H9 (cell line): ENCODE measurements around the gene RNF220. TPM values are rescaled to one million over a fixed set of nuclear protein-coding genes. Genes with fewer than 3 reads are reported as not detected.

Experiments
- DNase-seq: peaks from one replicate; pipeline ENCODE4 v3.0.0-alpha.2; 2017
- H2AFZ ChIP-seq: one replicate; pipeline ENCODE4 v1.6.1; 2013; ENCODE audit warnings: mild to moderate bottlenecking, low read length, control low read depth, moderate library complexity
- H2AK5ac ChIP-seq: 2 replicates; pipeline ENCODE4 v1.6.1; 2013; ENCODE audit warnings: low read length, control low read depth, mixed read lengths; ENCODE audit not compliant: insufficient read length
- H2BK120ac ChIP-seq: one replicate; pipeline ENCODE4 v1.6.1; 2013; ENCODE audit warnings: low read depth, mild to moderate bottlenecking, low read length, control low read depth, inconsistent platforms; ENCODE audit not compliant: poor library complexity, severe bottlenecking
- H2BK12ac ChIP-seq: 2 replicates; pipeline ENCODE4 v1.6.1; 2013; ENCODE audit warnings: low read length, control low read depth, mixed read lengths, low read depth; ENCODE audit not compliant: insufficient read length
- H2BK15ac ChIP-seq: 2 replicates; pipeline ENCODE4 v1.6.1; 2013; ENCODE audit warnings: low read depth, low read length, control low read depth
- H2BK20ac ChIP-seq: one replicate; pipeline ENCODE4 v1.6.1; 2013; ENCODE audit warnings: low read depth, mild to moderate bottlenecking, low read length, control low read depth, inconsistent platforms; ENCODE audit not compliant: poor library complexity, severe bottlenecking
- H2BK5ac ChIP-seq: 2 replicates; pipeline ENCODE4 v1.6.1; 2013; ENCODE audit warnings: low read length, control low read depth, mixed read lengths; ENCODE audit not compliant: insufficient read length
- H3K14ac ChIP-seq: 2 replicates; pipeline ENCODE4 v1.6.1; 2013; ENCODE audit warnings: low read length, control low read depth; ENCODE audit not compliant: insufficient read depth
- H3K18ac ChIP-seq: 2 replicates; pipeline ENCODE4 v1.6.1; 2013; ENCODE audit warnings: low read depth, mild to moderate bottlenecking, mixed read lengths, low read length, control low read depth; ENCODE audit not compliant: insufficient read length
- H3K23ac ChIP-seq: 2 replicates; pipeline ENCODE4 v1.6.1; 2013; ENCODE audit warnings: low read length, control low read depth, mixed read lengths, low read depth; ENCODE audit not compliant: insufficient read length
- H3K23me2 ChIP-seq: 2 replicates; pipeline ENCODE4 v1.6.1; 2013; ENCODE audit warnings: low read depth, mild to moderate bottlenecking, mixed read lengths, low read length, control low read depth; ENCODE audit not compliant: insufficient read length, poor library complexity, severe bottlenecking
- H3K27ac ChIP-seq: 2 replicates; pipeline ENCODE4 v1.5.1; 2013; ENCODE audit warnings: low read length, control low read depth, mixed read lengths, low read depth; ENCODE audit not compliant: insufficient read length
- H3K27me3 ChIP-seq: 2 replicates; pipeline ENCODE4 v1.6.1; 2013; ENCODE audit warnings: low read length, control low read depth, inconsistent platforms; ENCODE audit not compliant: insufficient read depth
- H3K4ac ChIP-seq: 2 replicates; pipeline ENCODE4 v1.6.1; 2013; ENCODE audit warnings: low read depth, mild to moderate bottlenecking, control low read depth, inconsistent platforms, low read length, moderate library complexity
- H3K4me1 ChIP-seq: 2 replicates; pipeline ENCODE4 v1.6.1; 2013; ENCODE audit warnings: low read length, control low read depth, inconsistent platforms; ENCODE audit not compliant: insufficient read depth
- H3K4me2 ChIP-seq: 2 replicates; pipeline ENCODE4 v1.6.1; 2013; ENCODE audit warnings: low read length, control low read depth, mixed read lengths; ENCODE audit not compliant: insufficient read length, insufficient read depth
- H3K56ac ChIP-seq: 2 replicates; pipeline ENCODE4 v1.6.1; 2013; ENCODE audit warnings: low read depth, mild to moderate bottlenecking, mixed read lengths, low read length, control low read depth; ENCODE audit not compliant: insufficient read length
- H3K79me1 ChIP-seq: 2 replicates; pipeline ENCODE4 v1.6.1; 2013; ENCODE audit warnings: low read depth, mild to moderate bottlenecking, moderate library complexity, low read length, control low read depth, inconsistent platforms; ENCODE audit not compliant: insufficient read depth, poor library complexity, severe bottlenecking
- H3K79me2 ChIP-seq: 2 replicates; pipeline ENCODE4 v1.6.1; 2013; ENCODE audit warnings: low read length, control low read depth, inconsistent platforms; ENCODE audit not compliant: insufficient read depth
- H3K9ac ChIP-seq: 2 replicates; pipeline ENCODE4 v1.6.1; 2013; ENCODE audit warnings: low read length, control low read depth, mixed read lengths; ENCODE audit not compliant: insufficient read length; ENCODE audit errors: extremely low read depth
- H3K9me3 ChIP-seq: one replicate; pipeline ENCODE4 v1.6.1; 2013; ENCODE audit warnings: low read depth, low read length, inconsistent platforms; ENCODE audit not compliant: control insufficient read depth
- H3T11ph ChIP-seq: one replicate; pipeline ENCODE4 v1.6.1; 2013; ENCODE audit warnings: mild to moderate bottlenecking, low read length, control low read depth, inconsistent platforms
- H4K20me1 ChIP-seq: one replicate; pipeline ENCODE4 v1.6.1; 2013; ENCODE audit not compliant: control insufficient read depth, insufficient read length, insufficient read depth
- H4K5ac ChIP-seq: 2 replicates; pipeline ENCODE4 v1.6.1; 2013; ENCODE audit warnings: low read depth, mild to moderate bottlenecking, mixed read lengths, low read length, control low read depth; ENCODE audit not compliant: insufficient read length
- H4K8ac ChIP-seq: replicated peaks from 2 replicates; pipeline ENCODE4 v1.6.1; 2013; ENCODE audit warnings: low read length, control low read depth, mixed read lengths, low read depth; ENCODE audit not compliant: insufficient read length
- H4K91ac ChIP-seq: 2 replicates; pipeline ENCODE4 v1.6.1; 2013; ENCODE audit warnings: low read depth, mild to moderate bottlenecking, moderate library complexity, mixed read lengths, low read length, control low read depth; ENCODE audit not compliant: insufficient read length
- H3K27ac Mint-ChIP-seq, 3 experiments: 2 replicates in 2 of 3; 3 replicates in 1 of 3; pipeline ENCODE4 v1.8.0; 2020 to 2021; ENCODE audit warnings: mixed read lengths in 3 of 3, mild to moderate bottlenecking in 1 of 3, moderate library complexity in 1 of 3
- H3K27me3 Mint-ChIP-seq: 2 replicates; pipeline ENCODE4 v1.8.0; 2021; ENCODE audit warnings: low read depth, mild to moderate bottlenecking, moderate library complexity, mixed read lengths
- H3K36me3 Mint-ChIP-seq, 3 experiments: 2 replicates in 2 of 3; 3 replicates in 1 of 3; pipeline ENCODE4 v1.8.0; 2020 to 2021; ENCODE audit warnings: low read depth in 3 of 3, mixed read lengths in 3 of 3; ENCODE audit not compliant: insufficient read depth in 1 of 3
- H3K4me1 Mint-ChIP-seq, 2 experiments: 2 replicates each; pipeline ENCODE4 v1.8.0; 2020; ENCODE audit warnings: mixed read lengths in 2 of 2
- H3K4me3 Mint-ChIP-seq, 2 experiments: 2 replicates in 1 of 2; 3 replicates in 1 of 2; pipeline ENCODE4 v1.8.0; 2020 to 2021; ENCODE audit warnings: mild to moderate bottlenecking in 2 of 2, mixed read lengths in 2 of 2, moderate library complexity in 1 of 2
- H3K9me3 Mint-ChIP-seq, 2 experiments: 2 replicates in 1 of 2; 3 replicates in 1 of 2; pipeline ENCODE4 v1.8.0; 2020; ENCODE audit warnings: mild to moderate bottlenecking in 2 of 2, mixed read lengths in 2 of 2, moderate library complexity in 1 of 2
- WGBS: extraction: QIAGEN DNeasy Blood & Tissue Kit; methylation state at CpG from one replicate; pipeline ENCODE4 v1.1.7; 2013; ENCODE audit warnings: missing lambda C conversion rate, low lambda C conversion rate, mixed read lengths; ENCODE audit not compliant: insufficient read length; ENCODE audit errors: extremely low coverage; 5-methylcytosine and 5-hydroxymethylcytosine counted together
- total RNA-seq: library from RNA; stranded (reverse); gene quantifications from 2 replicates; pipeline ENCODE4 v1.2.1, GENCODE V29; 2021
- TF ChIP-seq, protein P1 (sequence below): fragments of 200-600 bp; sonication (generic); conservative IDR thresholded peaks from 3 replicates; pipeline ENCODE4 v1.8.0; 2021; ENCODE audit warnings: antibody characterized with exemption, mild to moderate bottlenecking

The RNF220 gene
- total RNA-seq, 1 experiment from 2014 or later = 109 TPM

DNA sequence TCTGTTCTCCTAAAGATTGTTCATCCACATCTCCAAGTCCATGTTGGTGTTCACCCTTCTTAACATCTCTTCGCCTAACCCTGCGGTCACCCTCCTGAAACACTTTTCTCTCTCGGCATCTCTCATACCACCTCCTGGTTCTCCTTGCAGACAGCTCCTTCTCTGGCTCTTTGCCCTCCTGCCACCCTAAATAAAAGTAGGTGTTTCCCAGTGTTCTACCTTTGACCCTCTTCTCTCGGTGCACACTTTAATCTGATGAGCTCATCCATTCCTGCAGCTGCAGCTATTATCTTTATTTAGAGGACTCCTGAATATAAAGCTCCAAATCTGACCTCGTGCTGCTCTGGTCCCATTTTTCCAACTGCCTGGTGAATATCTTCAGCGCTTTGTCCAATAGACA, 142.3 kb downstream of the RNF220 start:
- TF ChIP-seq, protein P1, sequence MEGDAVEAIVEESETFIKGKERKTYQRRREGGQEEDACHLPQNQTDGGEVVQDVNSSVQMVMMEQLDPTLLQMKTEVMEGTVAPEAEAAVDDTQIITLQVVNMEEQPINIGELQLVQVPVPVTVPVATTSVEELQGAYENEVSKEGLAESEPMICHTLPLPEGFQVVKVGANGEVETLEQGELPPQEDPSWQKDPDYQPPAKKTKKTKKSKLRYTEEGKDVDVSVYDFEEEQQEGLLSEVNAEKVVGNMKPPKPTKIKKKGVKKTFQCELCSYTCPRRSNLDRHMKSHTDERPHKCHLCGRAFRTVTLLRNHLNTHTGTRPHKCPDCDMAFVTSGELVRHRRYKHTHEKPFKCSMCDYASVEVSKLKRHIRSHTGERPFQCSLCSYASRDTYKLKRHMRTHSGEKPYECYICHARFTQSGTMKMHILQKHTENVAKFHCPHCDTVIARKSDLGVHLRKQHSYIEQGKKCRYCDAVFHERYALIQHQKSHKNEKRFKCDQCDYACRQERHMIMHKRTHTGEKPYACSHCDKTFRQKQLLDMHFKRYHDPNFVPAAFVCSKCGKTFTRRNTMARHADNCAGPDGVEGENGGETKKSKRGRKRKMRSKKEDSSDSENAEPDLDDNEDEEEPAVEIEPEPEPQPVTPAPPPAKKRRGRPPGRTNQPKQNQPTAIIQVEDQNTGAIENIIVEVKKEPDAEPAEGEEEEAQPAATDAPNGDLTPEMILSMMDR = no peak
- Histone ChIP-seq H3K56ac (no peak overlapping the region), H3K14ac (no peak overlapping the region), H3K18ac (no peak overlapping the region), H4K8ac (no peak overlapping the region), H3K4me1 (peaks cover 11% of the 10 kb centered on the region; the same call in 1 of the 2 replicates), H3K4ac (no peak overlapping the region), H3K23me2 (no peaks in the 10 kb centered on the region), H3K27me3 (no peaks in the 10 kb centered on the region; the same call in 1 of the 2 replicates), H3K79me1 (no peaks in the 10 kb centered on the region), H2BK120ac (no peak overlapping the region), H3K9ac (no peak overlapping the region), H3K4me2 (no peak overlapping the region), H2BK15ac (no peak overlapping the region), H2AK5ac (no peak overlapping the region), H3T11ph (no peak overlapping the region), H4K91ac (no peak overlapping the region), H2BK12ac (no peak overlapping the region), H2BK20ac (no peak overlapping the region), H3K9me3 (no peaks in the 10 kb centered on the region), H3K23ac (no peak overlapping the region), H2BK5ac (no peak overlapping the region), H4K5ac (no peak overlapping the region), H4K20me1 (no peaks in the 10 kb centered on the region), H3K79me2 (no peaks in the 10 kb centered on the region), H3K27ac (no peak overlapping the region), H2AFZ (no peak overlapping the region)
- no peak overlapping the region for H3K4me3 Mint-ChIP-seq
- no peak for DNase-seq
- peaks cover 64% of the 10 kb centered on the region for H3K27me3 Mint-ChIP-seq
- peaks cover 0 to 2% (median 0%) of the 10 kb centered on the region in 3 experiments; a peak in 1 of 7 replicates for H3K36me3 Mint-ChIP-seq
- no peaks in the 10 kb centered on the region for H3K9me3 Mint-ChIP-seq
- H3K4me1 Mint-ChIP-seq = peaks cover 46 to 48% of the 10 kb centered on the region in 2 experiments
- no CpG with 5 or more reads among the region's 6 CpGs for WGBS
- H3K27ac Mint-ChIP-seq = no peak overlapping the region
